IMR-90 (cell line): ENCODE data around the gene KIAA1614. TPM values are rescaled to one million over a fixed set of nuclear protein-coding genes. Genes with fewer than 3 reads are reported as not detected.

ENCODE experiments used
- ATAC-seq: fragments of 200-7000 bp; cut with Tn5 transposase; 2 replicates; pipeline ENCODE4 v1.9.1; 2020; ENCODE audit warnings: low read depth, mild to moderate bottlenecking, moderate library complexity
- BruUV-seq: library from RNA; stranded (reverse); fragments of 400-500 nt; replicated peaks from 2 replicates; lab custom pipeline; 2021; lab: Mats Ljungman, UMichigan
- CTCF ChIA-PET: fragments of 300-600 bp; formaldehyde crosslinking; extraction: SDS; loops from one replicate; lab custom pipeline; 2021; ENCODE audit warnings: antibody characterized with exemption; lab: Yijun Ruan, JAX
- POLR2A ChIA-PET: fragments of 300-600 bp; sonication (Branson Sonifier 250); formaldehyde crosslinking; loops from one replicate; lab custom pipeline; 2022; ENCODE audit warnings: antibody characterized with exemption; ENCODE audit not compliant: unreplicated experiment; lab: Charles Lee
- DNase-seq: peaks from one replicate; pipeline ENCODE4 v3.0.0; 2013
- H2AFZ ChIP-seq: replicated peaks from 2 replicates; pipeline ENCODE3; 2013; ENCODE audit warnings: low read length, mild to moderate bottlenecking; ENCODE audit not compliant: poor library complexity
- H2AK5ac ChIP-seq: 2 replicates; pipeline ENCODE4 v1.6.1; 2013; ENCODE audit warnings: low read depth, low read length, inconsistent platforms
- H2AK9ac ChIP-seq: replicated peaks from 2 replicates; pipeline ENCODE3; 2013; ENCODE audit warnings: mild to moderate bottlenecking, low read depth, low read length, moderate library complexity; ENCODE audit not compliant: poor library complexity
- H2BK120ac ChIP-seq: 2 replicates; pipeline ENCODE4 v1.6.1; 2013; ENCODE audit warnings: low read depth, low read length, inconsistent platforms
- H2BK15ac ChIP-seq: 3 replicates; pipeline ENCODE4 v1.6.1; 2013; ENCODE audit warnings: low read depth, low read length, inconsistent platforms
- H2BK20ac ChIP-seq: 2 replicates; pipeline ENCODE4 v1.6.1; 2013; ENCODE audit warnings: low read depth, mild to moderate bottlenecking, inconsistent platforms, low read length, moderate library complexity
- H2BK5ac ChIP-seq: 2 replicates; pipeline ENCODE4 v1.6.1; 2013; ENCODE audit warnings: mild to moderate bottlenecking, low read depth, low read length, inconsistent platforms; ENCODE audit not compliant: poor library complexity, severe bottlenecking
- H3K14ac ChIP-seq: replicated peaks from 2 replicates; pipeline ENCODE4 v1.6.1; 2013; ENCODE audit warnings: low read depth, low read length, inconsistent platforms
- H3K18ac ChIP-seq: 2 replicates; pipeline ENCODE4 v1.6.1; 2013; ENCODE audit warnings: low read depth, low read length, control low read depth
- H3K23ac ChIP-seq: 2 replicates; pipeline ENCODE4 v1.6.1; 2013; ENCODE audit warnings: low read depth, low read length, inconsistent platforms
- H3K27ac ChIP-seq: 2 replicates; pipeline ENCODE4 v1.5.1; 2013; ENCODE audit warnings: mild to moderate bottlenecking, control low read depth, low read length; ENCODE audit not compliant: insufficient read depth
- H3K27me3 ChIP-seq: 2 replicates; pipeline ENCODE4 v1.6.1; 2013; ENCODE audit warnings: low read length; ENCODE audit not compliant: control insufficient read depth, insufficient read depth
- H3K36me3 ChIP-seq: 2 replicates; pipeline ENCODE4 v1.6.1; 2013; ENCODE audit warnings: low read length, mixed read lengths; ENCODE audit not compliant: control insufficient read depth, insufficient read depth
- H3K4ac ChIP-seq: 2 replicates; pipeline ENCODE4 v1.6.1; 2013; ENCODE audit warnings: low read depth, low read length, inconsistent platforms
- H3K4me1 ChIP-seq: 2 replicates; pipeline ENCODE4 v1.6.1; 2013; ENCODE audit warnings: low read length, mixed read lengths; ENCODE audit not compliant: control insufficient read depth, insufficient read depth
- H3K4me2 ChIP-seq: 2 replicates; pipeline ENCODE4 v1.6.1; 2013; ENCODE audit warnings: low read depth, mild to moderate bottlenecking, control low read depth, low read length, moderate library complexity
- H3K4me3 ChIP-seq: 2 replicates; pipeline ENCODE4 v1.5.1; 2013; ENCODE audit warnings: low read depth, mild to moderate bottlenecking, control low read depth, low read length, moderate library complexity; ENCODE audit not compliant: insufficient read depth
- H3K56ac ChIP-seq: 2 replicates; pipeline ENCODE4 v1.6.1; 2013; ENCODE audit warnings: low read length, inconsistent platforms; ENCODE audit not compliant: insufficient read depth; ENCODE audit errors: extremely low read depth
- H3K79me1 ChIP-seq, 2 experiments: 2 replicates each; pipeline ENCODE4 v1.6.1; 2013; ENCODE audit warnings: low read length in 2 of 2, inconsistent platforms in 1 of 2, low read depth in 1 of 2
- H3K9ac ChIP-seq: 2 replicates; pipeline ENCODE4 v1.6.1; 2013; ENCODE audit warnings: low read depth, low read length, control low read depth
- H3K9me1 ChIP-seq: 2 replicates; pipeline ENCODE4 v1.6.1; 2013; ENCODE audit warnings: low read length, inconsistent platforms; ENCODE audit not compliant: insufficient read depth
- H3K9me3 ChIP-seq: 2 replicates; pipeline ENCODE4 v1.6.1; 2013; ENCODE audit warnings: low read length; ENCODE audit not compliant: control insufficient read depth, insufficient read depth
- H4K20me1 ChIP-seq: 2 replicates; pipeline ENCODE4 v1.6.1; 2013; ENCODE audit warnings: low read length, inconsistent platforms; ENCODE audit not compliant: insufficient read depth
- H4K5ac ChIP-seq: 2 replicates; pipeline ENCODE4 v1.6.1; 2013; ENCODE audit warnings: mild to moderate bottlenecking, low read depth, low read length, control low read depth
- H4K8ac ChIP-seq, 2 experiments: 2 replicates each; pipeline ENCODE4 v1.6.1; 2013; ENCODE audit warnings: low read depth in 2 of 2, low read length in 2 of 2, control low read depth in 1 of 2, inconsistent platforms in 1 of 2
- H4K91ac ChIP-seq: 2 replicates; pipeline ENCODE4 v1.6.1; 2013; ENCODE audit warnings: low read depth, low read length, inconsistent platforms; ENCODE audit not compliant: insufficient read depth
- CEBPB ChIP-seq: IDR thresholded peaks from 2 replicates; pipeline ENCODE4 v1.6.1; 2012; ENCODE audit warnings: low read depth, low read length, improper control_type of control experiment
- ELK1 ChIP-seq: fragments of 150-350 bp; IDR thresholded peaks from 2 replicates; pipeline ENCODE4 v1.6.1; 2016; ENCODE audit warnings: low read depth, mild to moderate bottlenecking, low read length, moderate library complexity, borderline replicate concordance
- FOS ChIP-seq: fragments of 150-350 bp; IDR thresholded peaks from 2 replicates; pipeline ENCODE4 v1.6.1; 2016; ENCODE audit warnings: low read depth, low read length
- RAD21 ChIP-seq: IDR thresholded peaks from 2 replicates; pipeline ENCODE4 v1.6.1; 2012; ENCODE audit warnings: low read length, improper control_type of control experiment
- RFX5 ChIP-seq: IDR thresholded peaks from 2 replicates; pipeline ENCODE4 v1.8.0; 2012; ENCODE audit warnings: low read depth, mild to moderate bottlenecking, low read length, moderate library complexity
- WGBS, 2 experiments: methylation state at CpG; one replicate each; pipeline versions ENCODE4 v1.1.5 to v1.1.7; 2013; ENCODE audit warnings: missing lambda C conversion rate in 2 of 2; ENCODE audit not compliant: insufficient read length in 1 of 2; ENCODE audit errors: extremely low coverage in 2 of 2; 5-methylcytosine and 5-hydroxymethylcytosine counted together
- dilution Hi-C: fragments of 300-500 bp; cut with HindIII; formaldehyde crosslinking; loops from one replicate; pipeline ENCODE4 v1.14.3; 2018; ENCODE audit warnings: low sequenced_read_pairs; ENCODE audit not compliant: unreplicated experiment
- in situ Hi-C: fragments of 300-500 bp; cut with MboI; formaldehyde crosslinking; loops from 3 replicates; pipeline ENCODE4 v1.14.3; 2019; ENCODE audit warnings: low sequenced_read_pairs, inconsistent platforms, mixed read lengths
- intact Hi-C: fragments of 100-400 bp; cut with micrococcal nuclease; formaldehyde crosslinking; loops from 2 replicates; pipeline ENCODE4 v1.10.0; 2022
- polyA plus RNA-seq, 3 experiments: library from polyadenylated mRNA; depleted of rRNA; stranded (reverse); fragments of >200 nt; gene quantifications; 2 replicates each; pipeline ENCODE4 v1.2.3, GENCODE V29; 2012; ENCODE audit warnings: low replicate concordance in 1 of 3
- total RNA-seq: library from RNA; depleted of rRNA; stranded (reverse); fragments of >200 nt; gene quantifications from 2 replicates; pipeline ENCODE4 v1.2.3, GENCODE V29; 2012

KIAA1614 gene
- total and polyA plus RNA-seq, 2 of the 4 experiments (the other 2 are of a cell fraction) = 1.8 to 3.5 TPM

- H2BK5ac ChIP-seq = no peak overlapping the region
- no peak overlapping the region for H4K5ac ChIP-seq
- no peak overlapping the region for H2BK20ac ChIP-seq
- no peak for DNase-seq
- WGBS, 2 experiments = 76% methylated on average over 5 of the region's 8 CpGs; no CpG with 5 or more reads in 1 of the 2 experiments
- H3K4me2 ChIP-seq = no peak overlapping the region
- in situ Hi-C loops (no loop called here), dilution Hi-C loops (no loop called here), intact Hi-C loops (no loop called here)
- no peaks in the 10 kb centered on the region for H3K9me3 ChIP-seq
- no peak overlapping the region for H3K9ac ChIP-seq
- peaks cover 14% of the 10 kb centered on the region; the same call in 1 of the 2 replicates for H3K36me3 ChIP-seq
- BruUV-seq = no TSS peak
- H2AK9ac ChIP-seq = peak overlapping the region; percentile 17
- H2BK120ac ChIP-seq = no peak overlapping the region
- TF ChIP-seq RAD21 (no peak), ELK1 (no peak), RFX5 (no peak), CEBPB (no peak), FOS (no peak)
- H3K27me3 ChIP-seq = no peaks in the 10 kb centered on the region
- no peak overlapping the region for H3K27ac ChIP-seq
- peaks cover 9% of the 10 kb centered on the region; the same call in 1 of the 2 replicates for H4K20me1 ChIP-seq
- no peak overlapping the region for H4K91ac ChIP-seq
- no peak overlapping the region for H3K56ac ChIP-seq
- H3K4me3 ChIP-seq = no peak overlapping the region
- H4K8ac ChIP-seq = no peak overlapping the region
- peaks cover 10% of the 10 kb centered on the region for H3K4me1 ChIP-seq
- ChIA-PET CTCF (no interaction called here), POLR2A (interaction anchor here (0.6 kb wide), 1 partner anchor 1469 kb away, joined by 12 read pairs; the partner anchor contains the start of gene GLUL)
- no peak overlapping the region for H3K18ac ChIP-seq
- H3K23ac ChIP-seq = no peak overlapping the region
- no peak overlapping the region for H2AK5ac ChIP-seq
- H3K14ac ChIP-seq = no peak overlapping the region
- H2BK15ac ChIP-seq = no peak overlapping the region
- ATAC-seq = no peak
- no peak overlapping the region for H2AFZ ChIP-seq
- H3K4ac ChIP-seq = no peak overlapping the region
- 0 out of 2 replicates have a peak, but pooled peaks cover 4% of the 10 kb centered on the region for H3K9me1 ChIP-seq
- H3K79me1 ChIP-seq = peaks cover 0 to 2% of the 10 kb centered on the region in 2 experiments; a peak in 1 of 4 replicates
Measured at GRCh38 chr1:180922631-180923015, 9.9 kb downstream of the KIAA1614 start.
